K562 (cell line): ENCODE results near the gene TOX2. TPM values are rescaled to one million over a fixed set of nuclear protein-coding genes. Genes with fewer than 3 reads are reported as not detected.
A peak's percentile ranks its signal among the peaks of the same experiment; 100 is the strongest.

Experiments
- ATAC-seq: fragments of 200-7000 bp; cut with Tn5 transposase; 3 replicates; pipeline ENCODE4 v1.9.1; 2020; ENCODE audit warnings: moderate library complexity
- BruUV-seq: library from RNA; stranded (reverse); fragments of 400-500 nt; replicated peaks from 2 replicates; lab custom pipeline; 2021; lab: Mats Ljungman, UMichigan
- CTCF ChIA-PET: fragments of 300-600 bp; formaldehyde crosslinking; extraction: SDS; loops from one replicate; lab custom pipeline; 2021; ENCODE audit warnings: low intra/inter-chr PET ratio; lab: Yijun Ruan, JAX
- POLR2A ChIA-PET: fragments of 300-600, 350-650 bp; sonication (Branson Sonifier 250); formaldehyde crosslinking; extraction: SDS; loops from one replicate; lab custom pipeline; 2021; ENCODE audit warnings: antibody characterized with exemption, inconsistent platforms; lab: Yijun Ruan, JAX
- DNase-seq, 4 experiments: peaks; one replicate each; pipeline versions ENCODE4 v3.0.0 to v3.0.0-alpha.2; 2011 to 2018; ENCODE audit warnings: low spot score in 3 of 4, mixed read lengths in 3 of 4; ENCODE audit errors: extremely low read depth in 1 of 4
- FAIRE-seq: peaks from 2 replicates; lab custom pipeline; 2011; peaks lifted over from hg19 to GRCh38; lab: Jason Lieb, UNC
- H2AFZ ChIP-seq: 2 replicates; pipeline ENCODE4 v1.6.0; 2011; ENCODE audit warnings: low read depth, low read length, control low read depth, inconsistent platforms
- H3K27ac ChIP-seq: fragments of 200-600 bp; 3 replicates; pipeline ENCODE4 v1.8.0; 2011; ENCODE audit warnings: low read depth, mild to moderate bottlenecking, control low read depth, inconsistent platforms, low read length, moderate library complexity, mixed read lengths; ENCODE audit errors: extremely low read depth
- H3K27me3 ChIP-seq, 2 experiments: fragments of 300-600 bp in 1 of 2; 2 replicates in 1 of 2; 3 replicates in 1 of 2; pipeline versions ENCODE4 v1.6.0 to v1.8.0; 2011; ENCODE audit warnings: inconsistent platforms in 2 of 2, low read length in 2 of 2, mild to moderate bottlenecking in 1 of 2, mixed read lengths in 1 of 2, moderate library complexity in 1 of 2; ENCODE audit not compliant: control insufficient read depth in 2 of 2, insufficient read depth in 2 of 2
- H3K36me3 ChIP-seq: fragments of 300-600 bp; 3 replicates; pipeline ENCODE4 v1.8.0; 2011; ENCODE audit warnings: mild to moderate bottlenecking, low read length, inconsistent platforms; ENCODE audit not compliant: control insufficient read depth, insufficient read depth
- H3K4me1 ChIP-seq, 2 experiments: fragments of 200-600 bp in 1 of 2; replicated peaks in 1 of 2; 2 replicates in 1 of 2; 3 replicates in 1 of 2; pipeline versions ENCODE4 v1.5.1 to v1.8.0; 2011; ENCODE audit warnings: inconsistent platforms in 2 of 2, low read length in 2 of 2, mild to moderate bottlenecking in 1 of 2, mixed read lengths in 1 of 2, moderate library complexity in 1 of 2; ENCODE audit not compliant: control insufficient read depth in 2 of 2, insufficient read depth in 2 of 2
- H3K4me2 ChIP-seq: 2 replicates; pipeline ENCODE4 v1.6.1; 2011; ENCODE audit warnings: low read length, control low read depth, inconsistent platforms, mixed read lengths; ENCODE audit not compliant: insufficient read depth
- H3K4me3 ChIP-seq: fragments of 200-600 bp; sonication (generic), shearing (Covaris generic); 2 replicates; pipeline ENCODE4 v1.5.1; 2016; ENCODE audit warnings: control low read depth, inconsistent platforms
- H3K79me2 ChIP-seq: fragments of 200-600 bp; 3 replicates; pipeline ENCODE4 v1.8.0; 2011; ENCODE audit warnings: low read length, inconsistent platforms; ENCODE audit not compliant: control insufficient read depth, insufficient read depth
- H3K9ac ChIP-seq, 2 experiments: 2 replicates each; pipeline versions ENCODE4 v1.6.0 to v1.6.1; 2011; ENCODE audit warnings: low read depth in 2 of 2, low read length in 2 of 2, control low read depth in 1 of 2, inconsistent platforms in 1 of 2, mild to moderate bottlenecking in 1 of 2, mixed read lengths in 1 of 2; ENCODE audit not compliant: insufficient read depth in 1 of 2
- H3K9me1 ChIP-seq: one replicate; pipeline ENCODE4 v1.6.0; 2011; ENCODE audit warnings: inconsistent platforms, mild to moderate bottlenecking, low read length, moderate library complexity; ENCODE audit not compliant: control insufficient read depth, insufficient read depth
- H3K9me3 ChIP-seq: replicated peaks from 2 replicates; pipeline ENCODE4 v1.5.1; 2011; ENCODE audit warnings: low read depth, low read length, inconsistent platforms; ENCODE audit not compliant: control insufficient read depth, insufficient read depth
- H4K20me1 ChIP-seq: replicated peaks from 2 replicates; pipeline ENCODE4 v1.6.1; 2011; ENCODE audit warnings: low read length, inconsistent platforms, mixed read lengths; ENCODE audit not compliant: control insufficient read depth, insufficient read depth
- CEBPG ChIP-seq, 3 experiments: fragments of 200-800 bp in 1 of 3; sonication (Bioruptor generic) in 1 of 3; sonication (generic) in 1 of 3; formaldehyde crosslinking in 1 of 3; IDR thresholded peaks in 2 of 3; conservative IDR thresholded peaks in 1 of 3; 2 replicates each; pipeline versions ENCODE4 v1.6.1 to v1.8.0; 2016 to 2022; ENCODE audit warnings: missing compliant biosample characterization in 2 of 3, missing genetic modification characterization in 2 of 3, mild to moderate bottlenecking in 1 of 3, missing genetic modification reagents in 1 of 3
- DPF2 ChIP-seq: fragments of 450-650 bp; IDR thresholded peaks from 2 replicates; pipeline ENCODE4 v1.6.1; 2016
- SNIP1 ChIP-seq: fragments of 450-650 bp; IDR thresholded peaks from 2 replicates; pipeline ENCODE4 v1.7.1; 2017; ENCODE audit warnings: low read depth, mild to moderate bottlenecking
- TEAD4 ChIP-seq, 2 experiments: sonication (generic) in 1 of 2; formaldehyde crosslinking in 1 of 2; IDR thresholded peaks; 2 replicates each; pipeline versions ENCODE4 v1.6.1 to v1.8.0; 2012 to 2022; ENCODE audit warnings: borderline replicate concordance in 1 of 2, inconsistent platforms in 1 of 2, low read length in 1 of 2, mild to moderate bottlenecking in 1 of 2, missing genetic modification reagents in 1 of 2
- ZNF253 ChIP-seq: fragments of 250-450 bp; sonication (Bioruptor Pico); conservative IDR thresholded peaks from 2 replicates; pipeline ENCODE4 v1.6.1; 2021; ENCODE audit warnings: mild to moderate bottlenecking
- WGBS: fragments of 100-300 bp; shearing (Covaris generic); methylation state at CpG from one replicate; pipeline ENCODE4 v1.1.6; 2016; ENCODE audit warnings: low coverage, mixed read lengths; ENCODE audit not compliant: insufficient coverage; ENCODE audit errors: missing lambda C conversion rate; 5-methylcytosine and 5-hydroxymethylcytosine counted together
- in situ Hi-C: fragments of 300-500 bp; cut with MboI; formaldehyde crosslinking; loops from 4 replicates; pipeline ENCODE4 v1.15.0; 2018; ENCODE audit warnings: inconsistent platforms, mixed read lengths
- intact Hi-C: fragments of 100-400 bp; cut with micrococcal nuclease; formaldehyde crosslinking; loops from 2 replicates; pipeline ENCODE4 v1.14.2; 2022
- polyA plus RNA-seq, 8 experiments: library from polyadenylated mRNA; depleted of rRNA in 4 of 8; stranded (reverse) in 5 of 8; unstranded in 3 of 8; fragments of >200 nt; fragmentation: Nextera tagmentation in 2 of 8; fragmentation: Illumina TruSeq in 1 of 8; extraction: Ambion mirVana in 2 of 8; extraction: Trizol in 1 of 8; gene quantifications; 2 replicates each; pipeline versions ENCODE4 v1.2.1 to v1.2.3, GENCODE V29; 2011 to 2014; ENCODE audit warnings: inconsistent platforms in 1 of 8, missing spikeins in 1 of 8
- total RNA-seq, 7 experiments: library from RNA; depleted of rRNA in 6 of 7; stranded (reverse); fragments of >200 nt in 6 of 7; fragmentation: Illumina TruSeq in 2 of 7; extraction: Trizol in 2 of 7; gene quantifications; 2 replicates each; pipeline versions ENCODE4 v1.2.1 to v1.2.3, GENCODE V29; 2011 to 2021; ENCODE audit warnings: low replicate concordance in 1 of 7

Gene TOX2
- total and polyA plus RNA-seq, 9 of the 15 experiments (the other 6 are each of a cell fraction or from before 2014, with no cell fraction given), result not detected

DNA sequence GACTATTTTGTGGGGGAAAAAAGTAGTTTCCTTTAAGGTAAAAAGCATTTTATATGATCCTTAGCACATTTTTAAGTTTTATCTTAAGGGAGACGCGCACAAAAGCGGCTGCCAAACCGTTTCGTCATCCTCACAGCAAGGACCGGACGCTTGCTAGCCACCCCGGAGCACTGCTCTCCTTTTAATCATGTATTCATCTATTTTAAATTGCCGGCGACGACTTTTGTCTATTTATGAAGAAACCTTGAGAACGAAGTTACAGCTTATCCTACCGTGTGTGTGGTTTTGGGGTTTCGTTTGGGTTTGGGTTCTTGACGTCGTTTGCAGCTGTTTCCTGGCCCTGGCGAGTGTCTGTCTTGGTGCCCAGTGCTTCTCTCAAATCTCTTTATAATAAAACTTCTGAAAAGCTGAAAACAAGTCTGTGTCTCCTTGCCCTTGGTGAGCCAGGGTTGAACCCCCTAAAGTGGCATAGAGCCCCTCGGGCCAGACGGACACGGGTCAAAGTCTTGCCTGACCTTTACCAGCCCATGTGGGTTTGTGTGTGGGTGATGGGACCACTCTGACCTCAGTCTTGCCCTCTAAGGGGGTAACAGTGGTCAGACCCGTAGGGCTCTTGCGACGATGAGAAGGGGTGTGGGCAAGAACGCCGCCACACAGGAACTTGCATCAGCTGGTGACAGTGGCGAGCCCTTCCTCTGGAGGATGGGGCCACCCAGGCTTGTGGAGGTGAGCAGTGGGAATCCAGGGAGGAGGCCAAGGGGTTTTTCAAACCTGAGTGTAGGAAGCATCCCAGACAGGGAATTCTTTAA, 154.8 kb downstream of the TOX2 start:
- in situ Hi-C loops, result no loop called here
- no peak for DNase-seq
- BruUV-seq, result no TSS peak
- H3K9ac ChIP-seq, result no peak overlapping the region
- H3K9me1 ChIP-seq, result peaks cover 3% of the 10 kb centered on the region
- H3K4me1 ChIP-seq, result no peaks in the 10 kb centered on the region
- H2AFZ ChIP-seq, result no peak overlapping the region
- ChIA-PET CTCF (no interaction called here), POLR2A (interaction anchor here (0.8 to 1.3 kb wide), 2 partner anchors 8 to 303 kb away, joined by 3 to 4 read pairs; no protein-coding TSS in a partner anchor)
- H3K79me2 ChIP-seq, result no peaks in the 10 kb centered on the region
- no peak for FAIRE-seq
- no peaks in the 10 kb centered on the region for H3K9me3 ChIP-seq
- H3K4me3 ChIP-seq, result no peak overlapping the region
- 5% methylated on average over 23 of the region's 26 CpGs for WGBS
- H4K20me1 ChIP-seq, result peaks cover 6% of the 10 kb centered on the region; the same call in 1 of the 2 replicates
- TF ChIP-seq ZNF253 (no peak), TEAD4 (IDR thresholded peaks at IDR 0.05; ENCODE audit: low read length) (no peak), TEAD4 (CRISPR knock-in tag; IDR thresholded peaks at IDR 0.05; ENCODE audit: borderline replicate concordance) (no peak), SNIP1 (no peak), CEBPG (CRISPR knock-in tag; IDR thresholded peaks at IDR 0.05) (no peak), CEBPG (tag; conservative IDR thresholded peaks at IDR 0.05 in 1 of 2, IDR thresholded peaks at IDR 0.05 in 1 of 2) (peak; percentile 53 to 64; a peak in 3 of 4 replicates), DPF2 (no peak)
- peaks cover 46 to 90% of the 10 kb centered on the region in 2 experiments for H3K27me3 ChIP-seq
- H3K27ac ChIP-seq, result no peak overlapping the region
- intact Hi-C loops, result no loop called here
- H3K36me3 ChIP-seq, result no peaks in the 10 kb centered on the region
- ATAC-seq, result no peak
- H3K4me2 ChIP-seq, result no peak overlapping the region
